Stimulated activated effector memory CD8-positive, alpha-beta T cell treated with anti-CD3 and anti-CD28 coated beads, Interleukin-12 subunit alpha, Interleukin-12 subunit beta, amount 100 ng/mL, for 72 hours (primary cell): ENCODE data around the gene CACHD1.

Experiments
- ATAC-seq: fragments of 150-1000 bp; cut with Tn5 transposase; 2 replicates; pipeline ENCODE4 v1.10.0; 2021
- DNase-seq, 2 donors: peaks; one replicate each; pipeline ENCODE4 v3.0.0; 2021 to 2022; ENCODE audit warnings: low spot score in 2 of 2
- H3K27ac Mint-ChIP-seq: one replicate; pipeline ENCODE4 v1.8.0; 2022; ENCODE audit warnings: mild to moderate bottlenecking, mixed read lengths
- H3K36me3 Mint-ChIP-seq: one replicate; pipeline ENCODE4 v1.8.0; 2022; ENCODE audit warnings: mild to moderate bottlenecking, mixed read lengths
- H3K4me1 Mint-ChIP-seq: one replicate; pipeline ENCODE4 v1.8.0; 2022; ENCODE audit warnings: mixed read lengths
- H3K4me3 Mint-ChIP-seq: one replicate; pipeline ENCODE4 v1.8.0; 2022; ENCODE audit warnings: mild to moderate bottlenecking, mixed read lengths
- H3K9me3 Mint-ChIP-seq: one replicate; pipeline ENCODE4 v1.8.0; 2022; ENCODE audit warnings: mixed read lengths

The CACHD1 gene

GRCh38 chr1:64466033-64466432 is 3.9 kb upstream of the CACHD1 start:
- H3K4me1 Mint-ChIP-seq = peaks cover 4% of the 10 kb centered on the region
- no peak for ATAC-seq
- no peaks in the 10 kb centered on the region for H3K9me3 Mint-ChIP-seq

GRCh38 chr1:64469116-64469976 is 583 bp upstream of the CACHD1 start:
- Mint-ChIP-seq H3K36me3 (no peaks in the 10 kb centered on the region), H3K9me3 (no peaks in the 10 kb centered on the region), H3K27ac (no peak overlapping the region), H3K4me1 (peaks cover 11% of the 10 kb centered on the region), H3K4me3 (peak overlapping the region; percentile 32)
- DNase-seq = no peak
- peak; percentile 3 for ATAC-seq

More at GRCh38 chr1:64466033-64466432, 3.9 kb upstream of the CACHD1 start:
- Mint-ChIP-seq H3K36me3 (no peaks in the 10 kb centered on the region), H3K27ac (no peak overlapping the region), H3K4me3 (no peak overlapping the region)
- no peak for DNase-seq

GRCh38 chr1:64470665-64471217 is 812 bp downstream of the CACHD1 start:
- H3K27ac Mint-ChIP-seq = no peak overlapping the region
- ATAC-seq (peak; percentile 35), DNase-seq (no peak)
- no peaks in the 10 kb centered on the region for H3K36me3 Mint-ChIP-seq
- H3K4me1 Mint-ChIP-seq = peaks cover 11% of the 10 kb centered on the region
- no peaks in the 10 kb centered on the region for H3K9me3 Mint-ChIP-seq
- peak overlapping the region; percentile 67 for H3K4me3 Mint-ChIP-seq

GRCh38 chr1:64471218-64472039 is 1.5 kb downstream of the CACHD1 start:
- Mint-ChIP-seq H3K9me3 (no peaks in the 10 kb centered on the region), H3K27ac (no peak overlapping the region)
- no peak for ATAC-seq

GRCh38 chr1:64472040-64472376 is 2.1 kb downstream of the CACHD1 start:
- DNase-seq (no peak), ATAC-seq (no peak)
- Mint-ChIP-seq H3K9me3 (no peaks in the 10 kb centered on the region), H3K36me3 (no peaks in the 10 kb centered on the region), H3K4me1 (peaks cover 11% of the 10 kb centered on the region), H3K27ac (no peak overlapping the region), H3K4me3 (no peak overlapping the region)

More at GRCh38 chr1:64471218-64472039, 1.5 kb downstream of the CACHD1 start:
- Mint-ChIP-seq H3K36me3 (no peaks in the 10 kb centered on the region), H3K4me3 (peak overlapping the region; percentile 67), H3K4me1 (peaks cover 11% of the 10 kb centered on the region)
- no peak for DNase-seq

GRCh38 chr1:64472805-64473204 is 2.9 kb downstream of the CACHD1 start:
- Mint-ChIP-seq H3K36me3 (no peaks in the 10 kb centered on the region), H3K27ac (no peak overlapping the region), H3K4me3 (no peak overlapping the region), H3K9me3 (no peaks in the 10 kb centered on the region), H3K4me1 (peaks cover 11% of the 10 kb centered on the region)
- DNase-seq (no peak), ATAC-seq (no peak)

GRCh38 chr1:64473367-64473766 is 3.4 kb downstream of the CACHD1 start:
- peaks cover 11% of the 10 kb centered on the region for H3K4me1 Mint-ChIP-seq
- no peaks in the 10 kb centered on the region for H3K9me3 Mint-ChIP-seq
- ATAC-seq = no peak
- no peaks in the 10 kb centered on the region for H3K36me3 Mint-ChIP-seq
- H3K4me3 Mint-ChIP-seq = no peak overlapping the region
- no peak overlapping the region for H3K27ac Mint-ChIP-seq
- no peak for DNase-seq

- Mint-ChIP-seq H3K27ac (no peak overlapping the region), H3K4me1 (peaks cover 11% of the 10 kb centered on the region), H3K4me3 (no peak overlapping the region), H3K36me3 (no peaks in the 10 kb centered on the region), H3K9me3 (no peaks in the 10 kb centered on the region)
- no peak for ATAC-seq
- no peak for DNase-seq
These were observed 4.2 kb downstream of the CACHD1 start for GRCh38 chr1:64474133-64474532.

- no peak for ATAC-seq
- Mint-ChIP-seq H3K36me3 (no peaks in the 10 kb centered on the region), H3K4me1 (peaks cover 11% of the 10 kb centered on the region), H3K4me3 (no peak overlapping the region), H3K27ac (no peak overlapping the region), H3K9me3 (no peaks in the 10 kb centered on the region)
- DNase-seq = no peak
These were observed 4.9 kb downstream of the CACHD1 start for GRCh38 chr1:64474665-64475439.

GRCh38 chr1:64476251-64476952 is 6.5 kb downstream of the CACHD1 start:
- DNase-seq = no peak
- Mint-ChIP-seq H3K4me3 (no peak overlapping the region), H3K27ac (no peak overlapping the region), H3K36me3 (no peaks in the 10 kb centered on the region), H3K4me1 (peaks cover 4% of the 10 kb centered on the region), H3K9me3 (no peaks in the 10 kb centered on the region)
- ATAC-seq = no peak

GRCh38 chr1:64478594-64479470 is 8.9 kb downstream of the CACHD1 start:
- DNase-seq (no peak), ATAC-seq (no peak)
- Mint-ChIP-seq H3K36me3 (no peaks in the 10 kb centered on the region), H3K9me3 (no peaks in the 10 kb centered on the region), H3K27ac (no peak overlapping the region), H3K4me1 (no peaks in the 10 kb centered on the region), H3K4me3 (no peak overlapping the region)

GRCh38 chr1:64479874-64480273 is 9.9 kb downstream of the CACHD1 start:
- DNase-seq = no peak
- Mint-ChIP-seq H3K4me1 (no peaks in the 10 kb centered on the region), H3K27ac (no peak overlapping the region), H3K4me3 (no peak overlapping the region), H3K9me3 (no peaks in the 10 kb centered on the region), H3K36me3 (no peaks in the 10 kb centered on the region)
- ATAC-seq = peak; percentile 36

GRCh38 chr1:64480999-64481772 is 11.3 kb downstream of the CACHD1 start:
- Mint-ChIP-seq H3K36me3 (no peaks in the 10 kb centered on the region), H3K4me3 (no peak overlapping the region), H3K4me1 (no peaks in the 10 kb centered on the region), H3K9me3 (no peaks in the 10 kb centered on the region), H3K27ac (no peak overlapping the region)
- DNase-seq = no peak
- ATAC-seq = no peak
